Smooth muscle cell (in vitro differentiated cells): ENCODE data around the gene ZIC1. TPM values are rescaled to one million over a fixed set of nuclear protein-coding genes. Genes with fewer than 3 reads are reported as not detected.
A peak's percentile ranks its signal among the peaks of the same experiment; 100 is the strongest.

Experiments
- DNase-seq: peaks from one replicate; lab custom pipeline; 2025; ENCODE audit not compliant: unreplicated experiment; lab: John Stamatoyannopoulos, UW
- H2AFZ ChIP-seq: fragments of 200-600 bp; sonication (generic); 2 replicates; pipeline ENCODE4 v1.6.0; 2016; ENCODE audit warnings: antibody characterized with exemption, low read depth, mild to moderate bottlenecking
- H3F3A ChIP-seq: fragments of 200-600 bp; sonication (generic); 2 replicates; pipeline ENCODE4 v1.6.0; 2017; ENCODE audit warnings: antibody characterized with exemption, low read depth
- H3K27ac ChIP-seq: fragments of 200-600 bp; sonication (generic); 2 replicates; pipeline ENCODE4 v1.5.1; 2016; ENCODE audit warnings: low read depth, mild to moderate bottlenecking
- H3K27me3 ChIP-seq: fragments of 200-600 bp; sonication (generic); 2 replicates; pipeline ENCODE4 v1.6.1; 2016; ENCODE audit warnings: low read depth, mild to moderate bottlenecking
- H3K36me3 ChIP-seq: fragments of 200-600 bp; sonication (generic); 2 replicates; pipeline ENCODE4 v1.5.1; 2016; ENCODE audit warnings: low read depth
- H3K4me1 ChIP-seq: fragments of 200-600 bp; sonication (generic); 2 replicates; pipeline ENCODE4 v1.5.1; 2016; ENCODE audit warnings: low read depth
- H3K4me2 ChIP-seq: fragments of 200-600 bp; sonication (generic); 2 replicates; pipeline ENCODE4 v1.6.0; 2016; ENCODE audit warnings: mild to moderate bottlenecking
- H3K4me3 ChIP-seq: fragments of 200-600 bp; sonication (generic); 2 replicates; pipeline ENCODE4 v1.5.1; 2016; ENCODE audit warnings: mild to moderate bottlenecking
- H3K79me2 ChIP-seq: fragments of 200-600 bp; sonication (generic); 2 replicates; pipeline ENCODE4 v1.6.0; 2016; ENCODE audit warnings: low read depth, mild to moderate bottlenecking
- H3K9ac ChIP-seq: fragments of 200-600 bp; sonication (generic); 2 replicates; pipeline ENCODE4 v1.6.0; 2016; ENCODE audit warnings: low read depth
- H3K9me3 ChIP-seq: fragments of 200-600 bp; sonication (generic); replicated peaks from 2 replicates; pipeline ENCODE4 v1.5.1; 2016; ENCODE audit warnings: low read depth
- H4K20me1 ChIP-seq: fragments of 200-600 bp; sonication (generic); 2 replicates; pipeline ENCODE4 v1.6.0; 2016; ENCODE audit warnings: low read depth
- WGBS: methylation state at CpG from one replicate; pipeline ENCODE4 v1.1.7; 2016; ENCODE audit warnings: low lambda C conversion rate; 5-methylcytosine and 5-hydroxymethylcytosine counted together
- polyA plus RNA-seq: library from polyadenylated mRNA; unstranded; fragments of >200 nt; fragmentation: Nextera tagmentation; extraction: Ambion mirVana; gene quantifications from 2 replicates; pipeline ENCODE4 v1.2.1, GENCODE V29; 2016
- total RNA-seq: library from RNA; depleted of rRNA; stranded (reverse); fragments of >200 nt; gene quantifications from 2 replicates; pipeline ENCODE4 v1.2.3, GENCODE V29; 2014
- TF ChIP-seq, protein P1 (sequence below): fragments of 200-600 bp; sonication (generic); IDR thresholded peaks from 2 replicates; pipeline ENCODE4 v1.5.1; 2017; ENCODE audit warnings: borderline replicate concordance, mild to moderate bottlenecking, antibody characterized with exemption; ENCODE audit not compliant: insufficient read depth, poor library complexity, severe bottlenecking

The ZIC1 gene
- total RNA-seq (not detected in 2 replicates), polyA plus RNA-seq (not detected in 2 replicates)

DNA sequence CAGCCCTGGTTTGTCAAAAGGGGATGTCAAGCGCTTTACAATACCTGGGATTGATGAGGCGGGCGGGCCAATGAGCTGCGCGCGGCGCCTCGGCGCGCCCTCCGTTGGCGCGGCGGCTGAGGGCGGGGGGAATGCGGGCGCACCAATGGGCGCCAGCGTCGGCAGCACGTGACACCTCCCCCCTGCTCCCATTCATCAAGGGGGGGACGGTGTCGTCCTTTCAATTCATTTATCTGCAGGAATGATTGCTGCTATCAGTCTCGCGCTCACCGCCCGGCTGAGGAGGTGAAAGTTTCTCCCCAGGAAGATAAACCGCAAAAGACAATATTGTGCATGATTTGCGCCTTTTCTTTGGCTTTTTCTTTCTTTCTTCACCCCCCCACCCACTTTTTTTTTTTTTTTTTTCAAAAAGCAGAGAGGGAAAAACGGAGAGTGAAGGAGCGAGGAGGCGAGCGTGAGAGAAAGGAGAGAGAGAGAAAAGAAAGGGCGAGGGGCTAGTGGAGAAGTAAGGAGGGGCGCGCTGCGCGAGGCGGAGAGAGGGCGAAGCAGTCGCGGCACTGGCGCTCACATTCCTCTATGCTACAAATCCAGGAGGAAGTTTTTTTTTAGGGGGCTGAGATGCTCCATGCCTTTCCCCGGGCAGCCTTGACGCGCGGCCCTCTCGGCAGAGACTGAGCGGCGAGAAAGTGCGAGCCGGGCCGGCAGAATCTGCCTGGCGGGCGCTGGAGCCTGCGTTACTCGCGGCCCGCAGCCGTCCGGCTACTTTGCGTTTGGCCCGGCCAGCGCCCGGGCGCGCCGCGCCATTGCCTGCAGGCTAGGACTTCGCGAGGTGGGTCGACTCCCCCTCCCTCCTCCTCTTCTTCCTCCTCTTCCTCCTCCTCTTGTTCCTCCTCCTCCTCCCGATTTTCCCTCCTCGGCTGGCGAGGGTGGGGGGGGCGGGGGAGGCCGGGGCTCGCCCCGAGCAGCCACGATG lies at the start of gene ZIC1:
Gene ZIC1 (plus strand): TSS at position 223 of the 973 bp plus-strand sequence. CDS start 748 bp downstream, at position 971.
- H2AFZ ChIP-seq = no peak within 1 kb of the TSS
- no peaks in the 10 kb centered on the region for H3K9me3 ChIP-seq
- no peak for DNase-seq
- TF ChIP-seq, protein P1, sequence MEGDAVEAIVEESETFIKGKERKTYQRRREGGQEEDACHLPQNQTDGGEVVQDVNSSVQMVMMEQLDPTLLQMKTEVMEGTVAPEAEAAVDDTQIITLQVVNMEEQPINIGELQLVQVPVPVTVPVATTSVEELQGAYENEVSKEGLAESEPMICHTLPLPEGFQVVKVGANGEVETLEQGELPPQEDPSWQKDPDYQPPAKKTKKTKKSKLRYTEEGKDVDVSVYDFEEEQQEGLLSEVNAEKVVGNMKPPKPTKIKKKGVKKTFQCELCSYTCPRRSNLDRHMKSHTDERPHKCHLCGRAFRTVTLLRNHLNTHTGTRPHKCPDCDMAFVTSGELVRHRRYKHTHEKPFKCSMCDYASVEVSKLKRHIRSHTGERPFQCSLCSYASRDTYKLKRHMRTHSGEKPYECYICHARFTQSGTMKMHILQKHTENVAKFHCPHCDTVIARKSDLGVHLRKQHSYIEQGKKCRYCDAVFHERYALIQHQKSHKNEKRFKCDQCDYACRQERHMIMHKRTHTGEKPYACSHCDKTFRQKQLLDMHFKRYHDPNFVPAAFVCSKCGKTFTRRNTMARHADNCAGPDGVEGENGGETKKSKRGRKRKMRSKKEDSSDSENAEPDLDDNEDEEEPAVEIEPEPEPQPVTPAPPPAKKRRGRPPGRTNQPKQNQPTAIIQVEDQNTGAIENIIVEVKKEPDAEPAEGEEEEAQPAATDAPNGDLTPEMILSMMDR = no peak
- no peaks in the 10 kb centered on the region for H3K36me3 ChIP-seq
- H3K4me1 ChIP-seq = peaks cover 23% of the 10 kb centered on the region
- no peaks in the 10 kb centered on the region for H3K79me2 ChIP-seq
- peaks cover 100% of the 10 kb centered on the region for H3K27me3 ChIP-seq
- peak within 1 kb of the TSS; percentile 84 for H3K4me2 ChIP-seq
- H3K27ac ChIP-seq = no peak within 1 kb of the TSS
- peak within 1 kb of the TSS; percentile 18 for H3K4me3 ChIP-seq
- WGBS = 2% methylated on average over 78 of the region's 80 CpGs
- H4K20me1 ChIP-seq = peaks cover 6% of the 10 kb centered on the region
- no peak within 1 kb of the TSS for H3K9ac ChIP-seq
- H3F3A ChIP-seq = no peaks in the 10 kb centered on the region

DNA sequence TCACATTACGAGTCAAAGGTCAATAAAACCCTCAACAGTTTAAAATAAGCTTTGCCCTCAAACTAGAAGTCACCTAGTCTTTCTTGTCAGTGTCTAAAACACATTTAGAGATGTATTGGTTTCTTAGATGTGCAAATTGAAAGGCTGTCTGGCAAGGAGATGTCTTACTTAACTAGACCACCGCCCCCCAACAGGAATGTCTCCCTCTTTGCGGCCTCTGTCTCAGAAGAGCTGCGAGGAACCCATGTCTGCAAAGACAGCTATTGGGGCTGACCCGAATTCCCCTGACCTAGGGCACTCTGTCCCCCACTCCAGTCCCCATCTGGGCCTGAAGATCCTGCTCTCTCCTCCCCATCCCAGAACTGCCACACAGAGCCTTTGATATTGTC lies 49.1 kb upstream of the ZIC1 start:
- DNase-seq = no peak
- Histone ChIP-seq H3K27ac (no peak overlapping the region), H2AFZ (no peak overlapping the region), H3K4me2 (no peak overlapping the region), H3K9me3 (no peaks in the 10 kb centered on the region), H3K36me3 (no peaks in the 10 kb centered on the region), H3F3A (no peaks in the 10 kb centered on the region), H3K79me2 (no peaks in the 10 kb centered on the region), H3K27me3 (peaks cover 100% of the 10 kb centered on the region), H3K9ac (no peak overlapping the region), H4K20me1 (no peaks in the 10 kb centered on the region), H3K4me3 (no peak overlapping the region), H3K4me1 (peaks cover 24% of the 10 kb centered on the region)
- WGBS = 22% methylated on average over 5 of the region's 5 CpGs
- TF ChIP-seq, protein P1 = no peak

DNA sequence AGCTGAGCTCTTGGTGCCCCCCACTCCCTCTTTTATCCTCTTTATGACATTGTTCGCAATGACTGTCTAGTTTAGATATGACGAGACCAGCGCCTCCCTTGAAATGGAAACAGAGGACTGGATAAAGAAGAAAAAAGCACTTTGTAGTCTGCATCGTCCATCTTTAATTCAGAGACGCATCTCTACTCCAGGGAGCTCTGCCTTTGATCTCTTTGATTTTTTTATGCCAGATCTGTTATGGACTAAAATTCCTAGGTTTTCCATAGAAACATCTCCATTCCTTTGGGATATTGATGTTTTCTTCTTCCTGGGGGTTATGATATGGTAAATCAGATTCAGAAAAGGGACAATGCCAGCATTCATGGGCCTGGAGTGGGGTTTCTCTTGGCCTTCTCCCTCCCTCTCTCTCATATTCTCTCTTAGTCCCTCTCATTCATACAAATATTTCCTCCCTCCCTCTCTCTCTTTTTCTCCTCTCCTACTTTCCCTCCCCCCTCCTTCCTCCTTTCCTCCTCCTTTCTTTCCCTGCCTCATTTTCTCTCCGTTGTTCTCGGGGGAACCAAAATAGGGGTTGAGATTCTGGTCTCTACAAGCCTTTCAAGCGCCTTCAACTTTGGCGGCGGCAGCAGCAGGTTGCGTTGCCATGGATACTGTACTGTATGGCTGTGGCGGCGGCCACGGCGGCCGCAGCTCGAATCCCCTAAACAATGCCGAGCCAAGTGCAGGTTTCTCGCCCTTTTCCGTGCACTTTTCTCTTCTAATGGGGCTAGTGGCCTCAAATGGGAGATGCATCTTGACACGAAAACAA lies 48.3 kb upstream of the ZIC1 start:
- H3K27me3 ChIP-seq = peaks cover 100% of the 10 kb centered on the region

More for the DNA sequence above, 48.3 kb upstream of the ZIC1 start:
- TF ChIP-seq, protein P1 = no peak
- Histone ChIP-seq H3K79me2 (no peaks in the 10 kb centered on the region), H4K20me1 (no peaks in the 10 kb centered on the region), H3F3A (no peaks in the 10 kb centered on the region), H3K4me2 (no peak overlapping the region), H3K27ac (no peak overlapping the region), H3K9me3 (no peaks in the 10 kb centered on the region), H3K36me3 (no peaks in the 10 kb centered on the region), H2AFZ (no peak overlapping the region), H3K4me1 (peaks cover 16% of the 10 kb centered on the region), H3K9ac (no peak overlapping the region), H3K4me3 (no peak overlapping the region)
- no peak for DNase-seq
- 10% methylated on average over 21 of the region's 21 CpGs for WGBS
